MCF 10A (cell line): Measurements from ENCODE around the gene SNX32. TPM values are rescaled to one million over a fixed set of nuclear protein-coding genes. Genes with fewer than 3 reads are reported as not detected.

Source experiments
- BruUV-seq: library from RNA; stranded (reverse); fragments of 400-500 nt; replicated peaks from 2 replicates; lab custom pipeline; 2021; lab: Mats Ljungman, UMichigan
- CTCF ChIA-PET: fragments of 300-600 bp; sonication (Branson Sonifier 250); formaldehyde crosslinking; extraction: SDS; loops from one replicate; lab custom pipeline; 2021; ENCODE audit warnings: antibody characterized with exemption, inconsistent platforms; lab: Yijun Ruan, JAX
- POLR2A ChIA-PET: fragments of 300-600, 350-650 bp; sonication (Branson Sonifier 250); formaldehyde crosslinking; extraction: SDS; loops from one replicate; lab custom pipeline; 2020; ENCODE audit warnings: antibody characterized with exemption, inconsistent platforms; lab: Yijun Ruan, JAX
- DNase-seq: peaks from one replicate; pipeline ENCODE4 v3.0.0-alpha.2; 2018; ENCODE audit not compliant: unreplicated experiment
- H3K27ac Mint-ChIP-seq: one replicate; pipeline ENCODE4 v1.8.0; 2022; ENCODE audit warnings: mild to moderate bottlenecking, low read depth, mixed read lengths; ENCODE audit not compliant: unreplicated experiment
- H3K27me3 Mint-ChIP-seq: one replicate; pipeline ENCODE4 v1.8.0; 2022; ENCODE audit warnings: mixed read lengths; ENCODE audit not compliant: insufficient read depth, unreplicated experiment
- H3K36me3 Mint-ChIP-seq: one replicate; pipeline ENCODE4 v1.8.0; 2022; ENCODE audit warnings: mild to moderate bottlenecking, moderate library complexity, mixed read lengths; ENCODE audit not compliant: insufficient read depth, unreplicated experiment
- H3K4me1 Mint-ChIP-seq: one replicate; pipeline ENCODE4 v1.8.0; 2022; ENCODE audit warnings: mixed read lengths; ENCODE audit not compliant: insufficient read depth, unreplicated experiment
- H3K4me3 Mint-ChIP-seq: one replicate; pipeline ENCODE4 v1.8.0; 2022; ENCODE audit warnings: mild to moderate bottlenecking, moderate library complexity, mixed read lengths; ENCODE audit not compliant: unreplicated experiment
- H3K9me3 Mint-ChIP-seq: one replicate; pipeline ENCODE4 v1.8.0; 2022; ENCODE audit warnings: mixed read lengths; ENCODE audit not compliant: unreplicated experiment
- intact Hi-C: fragments of 100-400 bp; cut with micrococcal nuclease; formaldehyde crosslinking; loops from 2 replicates; pipeline ENCODE4 v1.14.1; 2022
- total RNA-seq: library from RNA; stranded (reverse); gene quantifications from 2 replicates; pipeline ENCODE4 v1.2.3, GENCODE V29; 2022
- TF ChIP-seq, protein P1 (sequence below): fragments of 200-600 bp; IDR thresholded peaks from one replicate; pipeline ENCODE4 v1.8.0; 2022; ENCODE audit warnings: antibody characterized with exemption, mild to moderate bottlenecking; ENCODE audit not compliant: unreplicated experiment

Gene SNX32
- total RNA-seq, 1 experiment from 2014 or later: not detected

DNA sequence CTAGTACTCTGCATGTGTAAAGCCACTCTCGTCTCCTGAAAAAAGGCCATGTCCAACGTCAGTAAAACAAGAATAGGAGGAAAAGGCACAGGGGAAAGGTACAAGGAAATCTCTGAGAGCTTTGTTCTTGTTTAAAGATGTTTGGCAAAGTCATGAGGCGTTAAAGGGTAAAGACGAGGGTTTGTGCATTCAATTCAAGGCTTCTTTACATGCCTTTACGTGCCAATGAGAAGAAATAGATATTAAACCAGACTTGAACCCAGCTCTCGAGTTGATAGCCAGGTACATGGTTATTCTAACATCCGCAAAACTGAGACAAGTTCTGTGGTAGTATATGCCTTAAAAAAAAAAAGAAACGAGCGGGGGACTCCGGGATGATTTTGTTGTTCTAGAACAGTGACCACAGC is 24.9 kb downstream of the SNX32 start:
- ChIA-PET CTCF (interaction anchor here (0.6 to 4.0 kb wide), 7 partner anchors 9 to 255 kb away, joined by 3 to 64 read pairs (median 4); partner anchors contain the start of gene FIBP), POLR2A (interaction anchor here (0.6 to 6.2 kb wide), 35 partner anchors 8 to 680 kb away, joined by 3 to 181 read pairs (median 6); partner anchors contain the start of genes AP5B1, BANF1, C11orf68 and CCDC85B)
- H3K9me3 Mint-ChIP-seq: no peaks in the 10 kb centered on the region
- TSS peak; percentile 16 for BruUV-seq
- H3K4me3 Mint-ChIP-seq: peak overlapping the region; percentile 83
- peaks cover 53% of the 10 kb centered on the region for H3K36me3 Mint-ChIP-seq
- intact Hi-C loops: no loop called here
- TF ChIP-seq, protein P1, sequence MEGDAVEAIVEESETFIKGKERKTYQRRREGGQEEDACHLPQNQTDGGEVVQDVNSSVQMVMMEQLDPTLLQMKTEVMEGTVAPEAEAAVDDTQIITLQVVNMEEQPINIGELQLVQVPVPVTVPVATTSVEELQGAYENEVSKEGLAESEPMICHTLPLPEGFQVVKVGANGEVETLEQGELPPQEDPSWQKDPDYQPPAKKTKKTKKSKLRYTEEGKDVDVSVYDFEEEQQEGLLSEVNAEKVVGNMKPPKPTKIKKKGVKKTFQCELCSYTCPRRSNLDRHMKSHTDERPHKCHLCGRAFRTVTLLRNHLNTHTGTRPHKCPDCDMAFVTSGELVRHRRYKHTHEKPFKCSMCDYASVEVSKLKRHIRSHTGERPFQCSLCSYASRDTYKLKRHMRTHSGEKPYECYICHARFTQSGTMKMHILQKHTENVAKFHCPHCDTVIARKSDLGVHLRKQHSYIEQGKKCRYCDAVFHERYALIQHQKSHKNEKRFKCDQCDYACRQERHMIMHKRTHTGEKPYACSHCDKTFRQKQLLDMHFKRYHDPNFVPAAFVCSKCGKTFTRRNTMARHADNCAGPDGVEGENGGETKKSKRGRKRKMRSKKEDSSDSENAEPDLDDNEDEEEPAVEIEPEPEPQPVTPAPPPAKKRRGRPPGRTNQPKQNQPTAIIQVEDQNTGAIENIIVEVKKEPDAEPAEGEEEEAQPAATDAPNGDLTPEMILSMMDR: no peak
- H3K4me1 Mint-ChIP-seq: peaks cover 34% of the 10 kb centered on the region
- no peak for DNase-seq
- no peaks in the 10 kb centered on the region for H3K27me3 Mint-ChIP-seq
- H3K27ac Mint-ChIP-seq: peak overlapping the region; percentile 93

DNA sequence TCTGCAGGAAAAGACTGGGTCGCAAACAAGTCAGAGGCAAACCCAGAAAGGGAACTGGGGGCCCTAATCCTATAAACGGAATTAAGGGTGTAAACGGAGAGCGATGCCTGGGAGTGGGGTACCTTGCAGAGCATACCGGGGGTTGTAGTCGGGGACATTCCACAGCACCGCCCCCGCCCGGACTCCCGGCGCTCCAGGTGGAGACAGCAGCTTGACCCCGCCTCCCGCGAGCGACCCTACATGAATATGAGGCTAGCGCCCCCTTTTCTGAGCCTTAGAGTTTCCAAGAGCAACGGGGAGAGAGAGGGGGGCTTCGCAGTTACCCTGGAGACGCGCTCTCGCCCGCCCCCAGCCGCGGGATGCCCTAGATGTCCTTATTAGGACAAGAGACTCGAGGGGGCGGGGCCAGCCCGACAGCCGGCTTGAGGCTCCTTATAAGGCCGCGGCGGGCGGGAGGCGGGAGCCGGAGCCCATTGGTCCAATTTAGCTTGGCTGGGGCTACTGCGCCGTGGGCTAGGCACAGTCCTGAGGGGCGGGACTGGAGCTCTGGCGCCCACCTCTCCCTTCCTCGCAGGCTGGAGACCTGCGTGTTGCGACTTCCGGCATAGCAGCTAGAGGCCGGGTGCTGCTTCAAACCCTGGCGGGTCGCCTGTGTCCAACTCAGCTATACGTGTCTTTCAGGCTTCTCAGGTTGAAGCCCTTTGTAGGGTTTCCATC is 25.5 kb downstream of the SNX32 start:
- TF ChIP-seq, protein P1: no peak
- H3K27ac Mint-ChIP-seq: peak overlapping the region; percentile 93
- POLR2A ChIA-PET: interaction anchor here (0.6 to 6.2 kb wide), 33 partner anchors 9 to 408 kb away, joined by 3 to 181 read pairs (median 5); partner anchors contain the start of genes BANF1, C11orf68, CCDC85B and EIF1AD

DNA sequence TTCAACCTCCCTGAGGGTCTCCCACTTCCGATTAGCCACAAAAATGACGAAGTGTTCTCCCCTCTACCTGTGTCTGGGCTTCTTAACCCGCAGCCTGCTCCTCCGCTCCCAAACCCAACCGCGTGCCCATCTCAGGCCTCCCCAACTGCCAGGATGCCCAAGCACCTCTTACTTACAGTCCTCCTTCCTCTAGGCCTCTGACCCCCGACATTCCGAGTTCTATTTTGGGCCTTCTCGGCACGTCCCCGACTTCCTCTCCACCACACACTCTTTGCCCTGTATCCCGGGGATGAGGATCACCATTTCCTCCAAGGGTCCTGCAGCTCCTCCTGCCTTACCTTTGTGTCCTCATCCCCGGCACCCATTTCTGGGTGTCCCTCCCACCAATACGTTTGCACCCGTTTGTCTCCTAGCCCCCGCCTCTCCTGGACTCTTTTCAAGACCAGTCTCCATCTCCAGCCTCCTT is 26.1 kb downstream of the SNX32 start:
- Mint-ChIP-seq H3K4me1 (peaks cover 32% of the 10 kb centered on the region), H3K36me3 (peaks cover 46% of the 10 kb centered on the region), H3K9me3 (no peaks in the 10 kb centered on the region), H3K4me3 (peak overlapping the region; percentile 83), H3K27me3 (no peaks in the 10 kb centered on the region), H3K27ac (peak overlapping the region; percentile 93)
- intact Hi-C loops: no loop called here
- no peak for DNase-seq
- ChIA-PET POLR2A (interaction anchor here (0.6 to 6.2 kb wide), 28 partner anchors 10 to 738 kb away, joined by 3 to 181 read pairs (median 5); partner anchors contain the start of genes BANF1, C11orf68, CCDC85B and EIF1AD), CTCF (interaction anchor here (0.6 to 4.0 kb wide), 16 partner anchors 10 to 147 kb away, joined by 3 to 64 read pairs (median 4); partner anchors contain the start of genes FIBP and KAT5)
- TF ChIP-seq, protein P1: no peak
- BruUV-seq: no TSS peak

More for the DNA sequence above, 25.5 kb downstream of the SNX32 start:
- intact Hi-C loops: no loop called here
- H3K36me3 Mint-ChIP-seq: peaks cover 49% of the 10 kb centered on the region
- BruUV-seq: no TSS peak
- peaks cover 32% of the 10 kb centered on the region for H3K4me1 Mint-ChIP-seq
- CTCF ChIA-PET: interaction anchor here (0.6 to 4.0 kb wide), 16 partner anchors 10 to 182 kb away, joined by 3 to 64 read pairs (median 4); partner anchors contain the start of genes FIBP and KAT5
- peak; percentile 98 for DNase-seq
- peak overlapping the region; percentile 83 for H3K4me3 Mint-ChIP-seq
- no peaks in the 10 kb centered on the region for H3K9me3 Mint-ChIP-seq
- no peaks in the 10 kb centered on the region for H3K27me3 Mint-ChIP-seq
